Natural killer cell (primary cell): ENCODE data around the gene ATG13. TPM values are rescaled to one million over a fixed set of nuclear protein-coding genes. Genes with fewer than 3 reads are reported as not detected.

Experiments
- ATAC-seq, 3 donors: fragments of 150-1000 bp in 2 of 3; fragments of 200-7000 bp in 1 of 3; cut with Tn5 transposase; 1 replicate in 1 of 3; 2 replicates in 2 of 3; pipeline ENCODE4 v1.10.0; 2021; ENCODE audit warnings: mild to moderate bottlenecking in 2 of 3, moderate library complexity in 2 of 3
- DNase-seq, 2 donors: peaks; one replicate each; pipeline versions ENCODE4 v3.0.0 to v3.0.0-alpha.2; 2013 to 2021; ENCODE audit warnings: mixed read lengths in 1 of 2
- H3K27ac ChIP-seq: one replicate; pipeline ENCODE4 v1.5.1; 2013; ENCODE audit warnings: mild to moderate bottlenecking, low read length
- H3K27me3 ChIP-seq: one replicate; pipeline ENCODE4 v1.6.1; 2013; ENCODE audit warnings: low read length; ENCODE audit not compliant: control insufficient read depth, insufficient read depth
- H3K36me3 ChIP-seq: one replicate; pipeline ENCODE4 v1.6.1; 2013; ENCODE audit warnings: low read length; ENCODE audit not compliant: control insufficient read depth, insufficient read depth
- H3K4me1 ChIP-seq: one replicate; pipeline ENCODE4 v1.6.1; 2013; ENCODE audit warnings: low read length; ENCODE audit not compliant: control insufficient read depth, insufficient read depth
- H3K4me3 ChIP-seq: one replicate; pipeline ENCODE4 v1.5.1; 2013; ENCODE audit warnings: low read length
- H3K9me3 ChIP-seq: one replicate; pipeline ENCODE4 v1.6.1; 2013; ENCODE audit warnings: low read length; ENCODE audit not compliant: control insufficient read depth, insufficient read depth
- H3K27ac Mint-ChIP-seq, 2 donors: one replicate each; pipeline ENCODE4 v1.8.0; 2022; ENCODE audit warnings: mild to moderate bottlenecking in 2 of 2, mixed read lengths in 2 of 2, moderate library complexity in 1 of 2
- H3K27me3 Mint-ChIP-seq, 2 donors: one replicate each; pipeline ENCODE4 v1.8.0; 2022; ENCODE audit warnings: low read depth in 2 of 2, mixed read lengths in 2 of 2
- H3K36me3 Mint-ChIP-seq: one replicate; pipeline ENCODE4 v1.8.0; 2022; ENCODE audit warnings: mixed read lengths
- H3K4me1 Mint-ChIP-seq, 2 donors: one replicate each; pipeline ENCODE4 v1.8.0; 2022; ENCODE audit warnings: mixed read lengths in 2 of 2
- H3K4me3 Mint-ChIP-seq: one replicate; pipeline ENCODE4 v1.8.0; 2022; ENCODE audit warnings: mild to moderate bottlenecking, moderate library complexity, mixed read lengths
- H3K9me3 Mint-ChIP-seq, 2 donors: one replicate each; pipeline ENCODE4 v1.8.0; 2022; ENCODE audit warnings: mixed read lengths in 2 of 2
- CTCF ChIP-seq: fragments of 200-600 bp; IDR thresholded peaks from one replicate; pipeline ENCODE4 v1.8.0; 2022; ENCODE audit warnings: antibody characterized with exemption
- WGBS: methylation state at CpG from one replicate; pipeline ENCODE4 v1.1.7; 2013; ENCODE audit warnings: missing lambda C conversion rate; ENCODE audit not compliant: insufficient coverage; 5-methylcytosine and 5-hydroxymethylcytosine counted together
- intact Hi-C: fragments of 100-400 bp; cut with micrococcal nuclease; formaldehyde crosslinking; loops from one replicate; pipeline ENCODE4 v1.14.2; 2022
- total RNA-seq, 4 donors: library from RNA; stranded (reverse); fragments of 120-200 nt in 1 of 4; gene quantifications; one replicate each; pipeline versions ENCODE4 v1.2.3 to v1.2.4, GENCODE V29; 2013 to 2022

Gene ATG13
- total RNA-seq, 3 donors from 2014 or later (not counting 1 experiment from before 2014, with no cell fraction given) = 125 to 137 (median 132) TPM

- no peak for ATAC-seq
- Histone ChIP-seq H3K4me3 (no peak overlapping the region), H3K27ac (no peak overlapping the region), H3K9me3 (no peaks in the 10 kb centered on the region), H3K27me3 (no peaks in the 10 kb centered on the region), H3K4me1 (no peaks in the 10 kb centered on the region), H3K36me3 (peaks cover 78% of the 10 kb centered on the region)
- Mint-ChIP-seq H3K27ac (no peak overlapping the region), H3K36me3 (peaks cover 23% of the 10 kb centered on the region), H3K4me1 (no peaks in the 10 kb centered on the region), H3K9me3 (no peaks in the 10 kb centered on the region), H3K4me3 (no peak overlapping the region), H3K27me3 (no peaks in the 10 kb centered on the region)
- WGBS = 100% methylated on average over 2 of the region's 2 CpGs
- TF ChIP-seq CTCF = no peak
- intact Hi-C loops = no loop called here
- DNase-seq = no peak
Observed at GRCh38 chr11:46649180-46649738, 31.9 kb downstream of the ATG13 start.

- intact Hi-C loops = no loop called here
- Mint-ChIP-seq H3K4me1 (no peaks in the 10 kb centered on the region), H3K4me3 (no peak overlapping the region), H3K36me3 (peaks cover 16% of the 10 kb centered on the region), H3K27me3 (no peaks in the 10 kb centered on the region), H3K9me3 (no peaks in the 10 kb centered on the region), H3K27ac (no peak overlapping the region)
- Histone ChIP-seq H3K27me3 (no peaks in the 10 kb centered on the region), H3K4me3 (no peak overlapping the region), H3K4me1 (no peaks in the 10 kb centered on the region), H3K9me3 (no peaks in the 10 kb centered on the region), H3K36me3 (peaks cover 74% of the 10 kb centered on the region), H3K27ac (no peak overlapping the region)
- no peak for DNase-seq
- WGBS = 95% methylated on average over 4 of the region's 4 CpGs
- ATAC-seq = no peak
- TF ChIP-seq CTCF = no peak
Observed at GRCh38 chr11:46655631-46656030, 38.3 kb downstream of the ATG13 start.

GRCh38 chr11:46657186-46657585 is 39.8 kb downstream of the ATG13 start:
- H3K4me3 ChIP-seq = no peak overlapping the region
- peaks cover 75% of the 10 kb centered on the region for H3K36me3 ChIP-seq
- H3K27ac ChIP-seq = no peak overlapping the region
- DNase-seq (no peak), ATAC-seq (no peak)
- no peak overlapping the region for H3K4me3 Mint-ChIP-seq
- no peak overlapping the region for H3K27ac Mint-ChIP-seq
- no peaks in the 10 kb centered on the region for H3K9me3 ChIP-seq
- H3K36me3 Mint-ChIP-seq = peaks cover 7% of the 10 kb centered on the region
- H3K27me3 Mint-ChIP-seq = no peaks in the 10 kb centered on the region
- 94% methylated on average over 3 of the region's 3 CpGs for WGBS
- TF ChIP-seq CTCF = no peak
- intact Hi-C loops = no loop called here
- H3K4me1 Mint-ChIP-seq = no peaks in the 10 kb centered on the region
- no peaks in the 10 kb centered on the region for H3K27me3 ChIP-seq
- no peaks in the 10 kb centered on the region for H3K9me3 Mint-ChIP-seq
- no peaks in the 10 kb centered on the region for H3K4me1 ChIP-seq

- Histone ChIP-seq H3K4me3 (no peak overlapping the region), H3K27ac (no peak overlapping the region), H3K27me3 (no peaks in the 10 kb centered on the region), H3K9me3 (no peaks in the 10 kb centered on the region), H3K36me3 (peaks cover 72% of the 10 kb centered on the region), H3K4me1 (no peaks in the 10 kb centered on the region)
- no peaks in the 10 kb centered on the region for H3K4me1 Mint-ChIP-seq
- intact Hi-C loops = no loop called here
- TF ChIP-seq CTCF = no peak
- H3K27ac Mint-ChIP-seq = no peak overlapping the region
- peaks cover 7% of the 10 kb centered on the region for H3K36me3 Mint-ChIP-seq
- no peak for DNase-seq
- no peaks in the 10 kb centered on the region for H3K27me3 Mint-ChIP-seq
- ATAC-seq = no peak
- H3K9me3 Mint-ChIP-seq = no peaks in the 10 kb centered on the region
- H3K4me3 Mint-ChIP-seq = no peak overlapping the region
- 89% methylated on average over 4 of the region's 4 CpGs for WGBS
Observed at GRCh38 chr11:46658259-46658658, 40.9 kb downstream of the ATG13 start.
